C1 segment of cervical spinal cord (tissue), 14 donors: ENCODE results near the gene KRTAP5-7.
"Not testable (repeated sequence)": the region's sequence is repeated elsewhere in the genome, so short reads cannot be mapped to it uniquely, and the experiment has no call there.

Experiments used
- DNase-seq, 14 donors: peaks; one replicate each; lab custom pipeline; 2025; lab: John Stamatoyannopoulos, UW

The KRTAP5-7 gene

GRCh38 chr11:71532036-71532610, 5.1 kb downstream of the KRTAP5-7 start:
- DNase-seq: no peak

DNA sequence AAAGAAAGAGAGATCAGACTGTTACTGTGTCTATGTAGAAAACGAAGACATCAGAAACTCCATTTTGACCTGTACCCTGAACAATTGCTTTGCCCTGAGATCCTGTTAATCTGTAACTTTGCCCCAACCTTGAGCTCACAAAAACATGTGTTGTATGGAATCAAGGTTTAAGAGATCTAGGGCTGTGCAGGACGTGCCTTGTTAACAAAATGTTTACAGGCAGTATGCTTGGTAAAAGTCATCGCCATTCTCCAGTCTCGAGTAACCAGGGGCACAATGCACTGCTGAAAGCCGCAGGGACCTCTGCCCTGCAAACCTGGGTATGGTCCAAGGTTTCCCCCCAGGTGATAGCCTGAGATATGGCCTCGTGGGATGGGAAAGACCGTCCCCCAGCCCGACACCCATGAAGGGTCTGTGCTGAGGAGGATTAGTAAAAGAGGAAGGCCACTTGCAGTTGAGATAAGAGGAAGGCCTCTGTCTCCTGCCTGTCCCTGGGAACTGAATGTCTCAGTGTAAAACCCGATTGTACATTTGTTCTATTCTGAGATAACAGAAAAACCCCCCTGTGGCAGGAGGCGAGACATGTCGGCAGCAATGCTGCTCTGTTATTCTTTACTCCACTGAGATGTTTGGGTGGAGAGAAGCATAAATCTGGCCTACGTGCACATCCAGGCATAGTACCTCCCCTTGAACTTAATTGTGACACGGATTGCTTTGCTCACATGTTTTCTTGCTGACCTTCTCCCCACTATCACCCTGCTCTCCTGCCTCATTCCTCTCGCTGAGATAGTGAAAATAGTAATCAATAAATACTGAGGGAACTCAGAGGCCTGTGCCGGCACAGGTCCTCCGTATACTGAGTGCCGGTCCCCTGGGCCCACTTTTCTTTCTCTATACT, 7.9 kb downstream of the KRTAP5-7 start:
- DNase-seq: not testable (repeated sequence)

- no peak for DNase-seq
Observed at GRCh38 chr11:71535825-71536224, 8.8 kb downstream of the KRTAP5-7 start.

- no peak for DNase-seq
Observed at GRCh38 chr11:71537537-71537936, 10.5 kb downstream of the KRTAP5-7 start.

- DNase-seq: not testable (repeated sequence)
Observed at GRCh38 chr11:71537977-71538665, 11.1 kb downstream of the KRTAP5-7 start, which contains the start of gene KRTAP5-8. Gene KRTAP5-8 (plus strand): TSS chr11:71538025. CDS start chr11:71538056, 31 bp downstream.

DNA sequence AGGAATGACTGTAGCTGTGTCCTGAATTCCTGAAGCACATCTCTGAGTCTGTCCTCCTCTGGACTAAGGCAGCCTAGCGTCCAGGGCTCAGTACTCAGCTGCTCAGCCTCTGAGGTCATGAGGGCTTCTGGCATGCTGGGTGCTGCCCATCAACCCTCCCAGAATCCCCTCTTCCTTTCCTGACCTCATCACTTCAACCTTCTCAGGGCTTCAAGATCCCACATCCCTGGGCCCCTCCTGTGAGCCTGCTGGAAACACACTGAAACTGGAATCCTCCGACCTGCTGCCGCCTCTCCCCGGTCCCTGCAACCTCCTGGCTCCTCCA, 11.6 kb downstream of the KRTAP5-7 start:
- no peak for DNase-seq

DNA sequence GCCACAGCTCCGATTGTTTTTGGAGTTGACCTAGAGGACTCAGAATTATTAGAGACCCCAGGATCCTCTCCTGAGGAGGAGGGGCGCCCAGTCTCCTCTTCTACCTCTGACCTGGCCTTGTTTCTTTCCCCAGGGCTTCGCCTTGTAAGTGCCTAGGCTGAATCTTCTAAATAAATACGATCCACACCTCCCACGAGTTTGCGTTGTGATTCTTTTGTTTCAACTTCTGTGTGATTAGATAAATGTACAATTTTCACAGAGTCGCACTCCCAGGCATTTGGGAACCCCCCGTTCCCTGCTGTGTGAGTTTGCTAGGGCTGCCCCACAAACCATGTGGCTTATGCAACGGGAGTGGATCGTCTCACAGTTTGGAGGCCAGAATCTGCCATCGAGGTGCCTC, 11.9 kb downstream of the KRTAP5-7 start:
- DNase-seq: no peak

GRCh38 chr11:71539971-71540370, 12.9 kb downstream of the KRTAP5-7 start:
- not testable (repeated sequence) for DNase-seq

GRCh38 chr11:71540521-71541304, 13.6 kb downstream of the KRTAP5-7 start:
- not testable (repeated sequence) for DNase-seq

GRCh38 chr11:71542382-71542781, 15.3 kb downstream of the KRTAP5-7 start:
- DNase-seq: no peak

- no peak for DNase-seq
Observed at GRCh38 chr11:71542879-71543777, 16.1 kb downstream of the KRTAP5-7 start.

DNA sequence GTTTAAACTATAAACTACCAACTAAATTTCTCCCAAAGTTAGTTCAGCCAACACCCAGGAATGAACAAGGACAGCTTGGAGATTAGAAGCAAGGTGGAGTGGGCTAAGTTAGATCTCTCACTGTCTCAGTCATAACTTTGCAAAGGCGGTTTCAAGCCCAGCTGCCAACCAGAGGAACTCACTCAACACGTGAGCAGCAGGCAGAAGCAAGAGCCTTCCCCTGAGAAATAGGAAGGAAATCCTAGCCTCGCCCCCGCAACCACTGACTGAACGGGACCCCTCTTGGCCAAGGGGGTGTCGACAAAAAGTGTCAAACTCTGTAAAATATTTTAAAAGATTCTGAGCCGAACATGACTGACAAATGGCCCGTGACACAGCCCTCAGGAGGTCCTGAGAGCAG, 16.8 kb downstream of the KRTAP5-7 start:
- no peak for DNase-seq

GRCh38 chr11:71544525-71545214, 17.6 kb downstream of the KRTAP5-7 start:
- DNase-seq: no peak

DNA sequence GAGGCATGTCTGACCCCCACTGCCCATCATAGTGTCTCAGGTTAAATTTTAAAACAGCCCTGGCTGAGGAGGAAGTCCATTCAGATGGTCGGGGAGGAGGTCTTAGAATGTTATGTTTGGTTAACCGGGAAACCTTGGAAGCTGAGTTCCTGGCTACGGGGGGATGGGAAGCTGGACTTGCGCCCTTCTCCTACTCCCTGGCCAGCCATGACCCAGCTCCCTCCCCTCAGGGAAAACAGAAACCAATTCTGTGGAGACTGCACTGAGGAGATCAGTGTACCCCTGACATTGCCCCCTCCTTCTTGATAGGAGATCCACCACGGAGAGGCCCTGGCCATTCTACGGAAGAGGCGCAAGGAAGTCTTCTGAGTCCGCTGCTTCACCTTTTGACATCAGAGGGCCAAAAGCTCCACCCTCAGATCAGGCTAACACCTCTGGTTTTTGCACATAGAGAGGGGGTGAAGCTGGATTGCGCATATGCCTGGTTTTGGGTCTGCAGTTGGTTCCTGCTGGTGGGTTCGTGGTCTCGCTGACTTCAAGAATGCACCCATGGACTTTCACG, 18.4 kb downstream of the KRTAP5-7 start:
- no peak for DNase-seq

- no peak for DNase-seq
Observed at GRCh38 chr11:71548120-71548519, 21.1 kb downstream of the KRTAP5-7 start, which contains the start of gene KRTAP5-9. Gene KRTAP5-9 (plus strand): TSS chr11:71548420. CDS start chr11:71548658, 238 bp downstream.

DNA sequence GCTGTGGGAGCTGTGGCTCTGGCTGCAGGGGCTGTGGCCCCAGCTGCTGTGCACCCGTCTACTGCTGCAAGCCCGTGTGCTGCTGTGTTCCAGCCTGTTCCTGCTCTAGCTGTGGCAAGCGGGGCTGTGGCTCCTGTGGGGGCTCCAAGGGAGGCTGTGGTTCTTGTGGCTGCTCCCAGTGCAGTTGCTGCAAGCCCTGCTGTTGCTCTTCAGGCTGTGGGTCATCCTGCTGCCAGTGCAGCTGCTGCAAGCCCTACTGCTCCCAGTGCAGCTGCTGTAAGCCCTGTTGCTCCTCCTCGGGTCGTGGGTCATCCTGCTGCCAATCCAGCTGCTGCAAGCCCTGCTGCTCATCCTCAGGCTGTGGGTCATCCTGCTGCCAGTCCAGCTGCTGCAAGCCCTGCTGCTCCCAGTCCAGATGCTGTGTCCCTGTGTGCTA, 21.7 kb downstream of the KRTAP5-7 start:
- DNase-seq: no peak

DNA sequence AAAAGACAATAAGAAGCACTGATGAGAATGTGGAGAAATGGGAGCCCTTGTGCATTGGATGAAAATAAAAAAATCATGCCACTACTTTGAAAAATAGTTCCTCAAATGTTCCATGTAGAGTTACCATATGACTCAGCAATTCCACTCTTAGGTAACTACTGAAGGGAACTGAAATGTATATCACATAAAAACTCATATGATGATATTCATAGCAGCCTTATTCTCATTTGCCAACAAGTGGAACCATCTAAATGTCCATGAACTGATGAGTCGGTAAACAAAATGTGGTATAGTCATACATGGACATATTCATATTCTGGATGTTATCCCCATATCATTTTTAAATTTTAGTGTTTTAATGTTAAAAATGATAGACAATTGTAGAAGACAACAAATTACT, 24.6 kb downstream of the KRTAP5-7 start:
- DNase-seq: no peak

GRCh38 chr11:71554996-71555395, 27.9 kb downstream of the KRTAP5-7 start:
- no peak for DNase-seq

GRCh38 chr11:71555508-71555907, 28.4 kb downstream of the KRTAP5-7 start:
- DNase-seq: no peak

DNA sequence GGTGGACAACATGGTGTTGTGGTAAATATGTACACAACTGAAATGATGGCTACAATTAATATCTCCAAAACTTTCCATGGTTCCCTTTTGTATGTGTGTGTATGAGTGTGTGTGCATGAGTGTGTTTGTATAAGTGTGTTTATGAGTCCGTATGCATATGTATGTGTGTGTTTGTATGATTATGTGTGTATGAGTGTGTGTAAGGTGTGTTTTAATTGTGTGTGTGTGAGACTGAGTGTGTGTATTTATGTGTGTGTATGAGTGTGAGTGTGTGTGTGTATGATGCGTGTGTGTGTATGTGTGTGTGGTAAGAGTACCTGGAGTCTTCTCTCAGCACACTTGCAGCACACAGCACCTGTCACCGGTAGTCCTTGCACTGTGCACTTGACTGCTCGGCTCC, 29.0 kb downstream of the KRTAP5-7 start:
- DNase-seq: no peak
